Stimulated activated CD8-positive, alpha-beta memory T cell treated with anti-CD3 and anti-CD28 coated beads, Interleukin-15, amount 100 ng/mL, for 1 hour (primary cell): ENCODE measurements around the gene ICE1.
"Not testable (repeated sequence)": the region's sequence is repeated elsewhere in the genome, so short reads cannot be mapped to it uniquely, and the experiment has no call there.

Source experiments
- DNase-seq: peaks from one replicate; pipeline ENCODE4 v3.0.0-alpha.2; 2020; ENCODE audit warnings: low read depth

ICE1 gene

GRCh38 chr5:5398071-5398470 lies 24.4 kb upstream of the ICE1 start:
- no peak for DNase-seq

- no peak for DNase-seq
Observed at GRCh38 chr5:5401095-5401494, 21.4 kb upstream of the ICE1 start.

DNA sequence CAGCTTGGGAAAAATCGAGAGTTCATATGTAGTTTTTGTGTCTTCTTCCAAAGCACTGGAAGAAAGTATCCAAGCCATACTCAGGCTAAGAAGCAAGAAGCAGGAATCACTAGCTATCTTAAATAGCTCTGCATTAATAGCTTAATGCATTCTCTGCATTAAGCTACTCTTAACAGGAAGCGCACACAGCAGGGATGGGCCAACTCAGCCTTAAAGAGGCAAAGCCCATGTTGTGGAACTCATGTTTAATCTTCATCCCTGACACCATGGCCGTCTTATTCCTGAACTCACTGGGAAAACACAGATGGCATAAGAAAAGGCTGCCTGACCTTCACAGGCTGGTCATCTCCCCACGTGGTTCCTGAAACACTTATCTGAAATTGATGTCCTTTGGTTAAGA lies 18.7 kb upstream of the ICE1 start:
- DNase-seq: no peak

DNA sequence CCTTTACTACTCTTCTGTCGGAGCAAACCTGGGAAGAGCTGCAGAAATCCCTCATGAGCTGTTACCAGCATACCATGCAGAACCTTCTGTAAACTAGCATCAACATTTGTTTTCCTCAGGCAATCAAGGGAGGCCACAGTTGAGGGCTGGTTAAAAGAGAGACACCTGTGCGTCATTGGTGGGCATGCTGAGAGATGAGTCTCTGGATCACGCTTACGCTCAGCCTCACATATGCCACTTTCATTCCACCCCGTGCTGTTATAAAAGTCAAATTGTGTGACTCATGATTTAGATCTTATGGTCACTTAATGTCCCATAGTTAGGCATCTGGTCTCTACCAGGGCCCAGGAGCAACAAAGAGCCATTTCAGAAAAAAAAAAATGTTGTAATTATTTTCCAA lies 18.1 kb upstream of the ICE1 start:
- no peak for DNase-seq

GRCh38 chr5:5405441-5405840 lies 17.0 kb upstream of the ICE1 start:
- no peak for DNase-seq

GRCh38 chr5:5407924-5408323 lies 14.6 kb upstream of the ICE1 start:
- no peak for DNase-seq

GRCh38 chr5:5409151-5409810 lies 13.2 kb upstream of the ICE1 start:
- no peak for DNase-seq

DNA sequence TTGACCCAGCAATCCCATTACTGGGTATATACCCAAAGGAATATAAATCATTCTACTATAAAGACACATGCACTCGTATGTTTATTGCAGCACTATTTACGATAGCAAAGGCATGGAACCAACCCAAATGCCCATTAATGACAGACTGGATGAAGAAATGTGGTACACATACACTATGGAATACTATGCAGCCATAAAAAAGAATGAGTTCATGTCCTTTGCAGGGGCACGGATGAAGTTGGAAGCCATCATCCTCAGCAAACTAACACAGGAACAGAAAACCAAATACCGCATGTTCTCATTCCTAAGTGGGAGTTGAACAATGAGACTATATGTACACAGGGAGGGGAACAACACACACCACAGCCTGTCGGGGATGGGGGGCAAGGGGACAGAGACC lies 8.6 kb upstream of the ICE1 start:
- DNase-seq: not testable (repeated sequence)

- DNase-seq: no peak
Observed at GRCh38 chr5:5414999-5415398, 7.5 kb upstream of the ICE1 start.

- no peak for DNase-seq
Observed at GRCh38 chr5:5416733-5417132, 5.7 kb upstream of the ICE1 start.

DNA sequence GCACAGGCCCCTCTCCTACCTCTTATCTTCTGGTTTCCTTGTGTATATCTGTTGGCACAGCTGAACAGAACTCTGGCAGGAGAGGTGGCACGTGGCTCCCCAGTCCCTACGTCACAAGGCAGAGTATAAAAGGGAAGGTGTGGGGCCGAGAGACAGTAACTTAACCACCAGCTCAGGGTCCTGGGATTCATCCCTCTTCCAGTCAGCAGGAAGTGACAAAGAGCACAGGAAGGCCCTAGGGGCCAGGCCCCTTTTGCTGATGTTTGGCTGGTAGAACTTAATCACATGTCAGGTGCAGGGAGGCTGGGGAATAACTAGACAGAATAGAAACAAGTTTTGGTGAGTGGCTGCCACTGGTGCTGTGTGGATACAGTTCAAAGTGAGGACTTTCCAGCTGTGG lies 4.5 kb upstream of the ICE1 start:
- DNase-seq: no peak

DNA sequence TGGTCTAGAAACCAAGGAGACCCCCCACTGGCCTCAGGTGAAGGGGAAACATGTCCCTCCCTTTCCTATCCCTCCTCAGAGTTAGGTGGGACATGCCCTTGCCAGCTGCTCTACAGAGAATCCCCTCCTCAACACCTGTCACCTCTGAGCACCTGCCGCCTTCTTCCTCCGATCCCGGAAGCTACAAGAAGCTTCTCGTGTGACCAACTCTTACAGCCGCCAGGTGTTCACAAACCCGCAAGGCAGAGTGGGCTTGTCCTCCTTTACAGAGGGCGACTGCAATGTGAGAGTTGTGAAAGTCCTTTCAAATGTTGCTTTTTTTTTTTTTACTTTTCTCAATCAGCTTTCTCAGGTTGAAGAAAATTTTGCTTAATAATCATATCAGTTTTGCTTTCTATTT lies 3.7 kb upstream of the ICE1 start:
- DNase-seq: no peak

GRCh38 chr5:5419291-5420210 lies 2.9 kb upstream of the ICE1 start:
- no peak for DNase-seq

DNA sequence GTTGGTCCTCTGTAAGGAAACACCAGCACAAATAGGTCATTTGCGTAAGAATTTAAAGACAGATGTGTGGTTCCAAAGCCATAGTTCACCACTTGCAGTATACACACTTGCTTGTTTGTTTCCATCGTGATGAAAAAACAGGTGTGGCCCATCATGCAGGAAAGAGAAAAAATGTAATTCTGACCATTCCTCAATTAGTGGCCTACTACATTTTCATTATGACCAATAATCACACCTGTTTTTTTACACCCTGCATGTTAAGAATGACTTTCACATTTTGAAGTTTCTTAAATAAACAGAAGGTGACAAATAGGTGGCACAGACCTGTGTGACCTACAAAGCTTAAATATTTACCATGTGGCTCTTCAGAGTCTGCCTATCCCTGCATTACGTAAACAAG lies 2.2 kb upstream of the ICE1 start:
- DNase-seq: no peak

- no peak for DNase-seq
Observed at GRCh38 chr5:5421149-5421960, 1.1 kb upstream of the ICE1 start.

DNA sequence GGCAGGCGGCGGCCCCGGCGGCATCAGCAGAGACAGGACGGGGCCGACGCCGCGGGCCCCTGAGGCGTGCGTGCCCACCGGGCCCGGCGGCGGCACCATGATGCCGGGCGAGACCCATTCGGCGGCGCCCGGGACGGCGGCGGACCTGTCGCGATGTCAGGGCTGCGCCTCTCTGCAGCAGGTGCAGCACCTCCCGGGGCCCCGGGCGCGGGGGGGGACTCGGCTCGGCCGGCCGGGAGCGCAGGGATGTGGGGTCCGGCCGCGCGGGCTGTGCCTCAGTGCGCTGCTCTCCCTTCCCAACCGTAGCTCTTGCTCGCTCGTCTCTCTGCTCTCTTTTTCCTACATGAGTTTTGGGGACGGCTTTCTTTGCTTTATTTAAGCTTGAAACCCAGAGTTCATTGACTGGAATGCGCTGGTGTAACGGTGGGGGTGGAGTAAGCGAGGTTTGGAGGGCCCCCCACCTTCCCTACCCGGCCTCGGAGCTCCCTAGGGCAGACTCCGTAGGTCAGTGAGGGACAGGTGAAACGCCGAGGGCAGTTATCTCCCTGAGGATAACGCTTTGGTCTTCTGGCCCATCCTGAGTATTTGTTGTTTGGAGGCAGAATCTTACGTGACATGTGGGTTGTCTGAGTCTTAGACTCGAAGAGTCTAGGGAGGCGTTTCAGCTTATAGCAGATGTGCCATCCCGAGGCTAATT lies 490 bp downstream of the ICE1 start:
- no peak for DNase-seq

DNA sequence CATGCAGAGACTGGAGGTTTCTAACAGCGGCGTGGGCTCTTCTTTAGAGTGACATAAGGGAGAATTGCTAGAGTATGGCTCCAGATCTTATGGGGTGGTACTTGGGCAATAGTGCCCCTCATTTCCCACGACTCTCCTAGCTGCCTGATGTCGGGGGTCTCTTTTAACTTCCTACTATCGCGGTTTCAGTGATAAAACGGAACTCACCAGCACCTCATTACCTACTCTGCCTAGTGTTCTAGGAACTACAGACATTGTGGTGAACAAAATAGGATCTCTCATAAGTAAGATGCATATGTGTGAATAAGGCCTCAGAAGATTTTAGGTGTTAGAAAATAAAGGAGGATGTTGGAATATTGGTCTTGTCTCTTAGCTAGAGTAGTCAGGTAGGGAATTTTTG lies 1.1 kb downstream of the ICE1 start:
- DNase-seq: no peak

DNA sequence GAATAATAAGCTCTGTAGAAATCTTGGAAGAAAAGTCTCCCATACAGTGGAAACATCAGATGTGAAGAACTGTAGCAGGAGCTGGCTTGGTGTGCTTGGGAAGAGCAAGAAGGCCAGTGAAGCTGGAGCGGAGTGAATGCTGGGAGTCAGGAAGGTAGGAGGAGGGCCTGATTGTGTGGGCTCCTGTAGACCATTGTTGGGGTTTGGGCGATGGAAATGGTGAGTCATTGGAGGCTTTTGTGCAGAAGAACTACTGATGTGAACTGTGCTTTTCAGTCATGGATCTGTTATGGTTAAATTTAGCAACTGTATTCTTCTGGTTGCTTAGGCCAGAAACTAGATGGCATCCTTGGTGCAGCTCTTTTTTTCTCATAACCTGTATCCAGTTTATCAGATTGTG lies 2.3 kb downstream of the ICE1 start:
- no peak for DNase-seq

DNA sequence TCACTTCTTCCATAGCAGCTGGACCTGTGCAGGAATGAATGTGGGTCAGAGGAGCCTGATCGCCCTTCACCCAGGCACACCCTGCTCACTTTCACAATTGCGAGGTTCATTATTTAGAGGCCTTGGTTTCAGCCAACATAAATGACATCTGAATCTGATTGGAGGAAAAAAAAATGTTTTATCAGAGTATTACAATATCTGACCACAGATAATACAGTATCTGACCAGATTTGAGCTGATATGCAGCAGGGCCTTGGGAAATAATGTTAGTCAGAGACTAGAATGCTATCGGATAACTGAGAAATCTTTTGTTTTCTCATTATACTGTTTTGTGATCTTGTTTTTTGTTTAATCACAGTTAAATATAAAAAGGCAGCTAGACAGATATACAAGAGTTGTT lies 7.7 kb downstream of the ICE1 start:
- DNase-seq: no peak

- DNase-seq: no peak
Observed at GRCh38 chr5:5432020-5432707, 9.7 kb downstream of the ICE1 start.

DNA sequence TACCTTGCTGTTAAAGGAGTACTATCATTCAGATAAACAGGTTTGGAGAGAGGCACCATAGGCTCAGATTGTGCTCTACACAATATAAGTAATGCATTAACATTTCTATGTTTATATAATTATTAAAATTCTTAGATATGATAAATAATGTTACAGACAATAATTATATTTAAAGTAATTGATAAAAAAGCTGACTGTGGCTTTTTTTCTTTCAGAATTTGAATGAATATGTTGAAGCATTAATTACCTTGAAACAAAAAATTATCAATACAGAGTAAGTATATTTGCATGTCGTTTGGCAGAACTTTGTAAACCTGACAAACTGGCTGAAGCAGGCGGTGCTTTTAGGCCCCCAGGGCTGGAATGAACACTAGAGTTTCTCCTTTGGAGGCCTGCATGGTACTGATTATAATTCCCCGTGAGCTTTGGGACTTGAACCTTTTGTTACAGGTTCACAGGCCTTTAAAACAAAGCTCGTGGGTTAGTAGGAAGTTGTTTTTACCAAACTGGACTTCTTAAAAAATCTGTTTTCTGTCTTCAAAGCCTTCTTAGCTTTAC lies 13.8 kb downstream of the ICE1 start:
- DNase-seq: no peak
